Measurements from ENCODE around the gene TNRC6C.

The TNRC6C gene

DNA sequence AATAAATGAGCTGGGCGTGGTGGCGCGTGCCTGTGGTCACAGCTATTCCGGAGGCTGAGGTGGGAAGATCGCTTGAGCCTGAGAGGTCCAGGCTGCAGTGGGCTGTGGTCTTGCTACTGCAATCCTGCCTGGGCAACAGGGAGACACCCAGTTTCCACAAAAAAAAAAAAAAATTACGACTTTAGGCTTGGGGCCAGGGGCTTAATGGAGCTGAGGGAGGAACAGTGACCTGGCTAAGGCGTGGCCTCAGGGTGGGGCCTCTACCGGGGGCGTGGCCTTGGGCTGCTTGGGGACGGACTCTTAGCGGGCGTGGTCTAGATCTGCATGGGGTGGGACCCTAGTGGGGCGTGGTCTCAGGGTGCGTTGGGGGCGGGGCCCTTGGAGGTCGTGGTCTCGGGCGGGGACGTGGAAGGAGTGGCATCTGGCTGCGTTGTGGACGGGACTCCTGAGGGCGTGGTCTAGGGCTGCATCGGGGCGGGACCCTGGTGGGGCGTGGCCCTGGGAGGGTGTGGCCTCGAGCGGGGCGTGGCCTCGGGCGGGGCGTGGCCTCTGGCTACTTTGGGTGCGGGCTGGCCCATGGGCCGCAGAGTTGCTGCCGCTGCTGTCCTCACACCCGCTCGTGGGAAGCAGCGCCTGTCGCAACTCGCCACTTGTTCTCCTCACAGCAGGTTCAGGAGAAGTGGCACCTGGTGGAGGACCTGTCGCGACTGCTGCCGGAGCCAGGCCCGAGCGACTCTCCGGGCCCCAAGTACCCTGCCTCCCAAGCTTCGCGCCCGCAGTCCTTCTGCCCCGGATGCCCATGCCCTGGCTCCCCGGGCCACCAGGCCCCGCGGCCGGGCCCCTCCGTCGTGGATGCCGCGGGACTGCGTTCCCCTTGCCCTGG, 181.9 kb downstream of the TNRC6C start (continued):
- TF ChIP-seq, protein P1, sequence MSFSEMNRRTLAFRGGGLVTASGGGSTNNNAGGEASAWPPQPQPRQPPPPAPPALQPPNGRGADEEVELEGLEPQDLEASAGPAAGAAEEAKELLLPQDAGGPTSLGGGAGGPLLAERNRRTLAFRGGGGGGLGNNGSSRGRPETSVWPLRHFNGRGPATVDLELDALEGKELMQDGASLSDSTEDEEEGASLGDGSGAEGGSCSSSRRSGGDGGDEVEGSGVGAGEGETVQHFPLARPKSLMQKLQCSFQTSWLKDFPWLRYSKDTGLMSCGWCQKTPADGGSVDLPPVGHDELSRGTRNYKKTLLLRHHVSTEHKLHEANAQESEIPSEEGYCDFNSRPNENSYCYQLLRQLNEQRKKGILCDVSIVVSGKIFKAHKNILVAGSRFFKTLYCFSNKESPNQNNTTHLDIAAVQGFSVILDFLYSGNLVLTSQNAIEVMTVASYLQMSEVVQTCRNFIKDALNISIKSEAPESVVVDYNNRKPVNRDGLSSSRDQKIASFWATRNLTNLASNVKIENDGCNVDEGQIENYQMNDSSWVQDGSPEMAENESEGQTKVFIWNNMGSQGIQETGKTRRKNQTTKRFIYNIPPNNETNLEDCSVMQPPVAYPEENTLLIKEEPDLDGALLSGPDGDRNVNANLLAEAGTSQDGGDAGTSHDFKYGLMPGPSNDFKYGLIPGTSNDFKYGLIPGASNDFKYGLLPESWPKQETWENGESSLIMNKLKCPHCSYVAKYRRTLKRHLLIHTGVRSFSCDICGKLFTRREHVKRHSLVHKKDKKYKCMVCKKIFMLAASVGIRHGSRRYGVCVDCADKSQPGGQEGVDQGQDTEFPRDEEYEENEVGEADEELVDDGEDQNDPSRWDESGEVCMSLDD (tag by site-specific recombination; IDR thresholded peaks at IDR 0.05), result no peak
- TF ChIP-seq GFI1B (tag by site-specific recombination; IDR thresholded peaks at IDR 0.05), result no peak
- no peak for TF ChIP-seq TCF7L2 (IDR thresholded peaks at IDR 0.05; ENCODE audit: borderline replicate concordance, low read depth, low read length)
- TF ChIP-seq, protein P2, sequence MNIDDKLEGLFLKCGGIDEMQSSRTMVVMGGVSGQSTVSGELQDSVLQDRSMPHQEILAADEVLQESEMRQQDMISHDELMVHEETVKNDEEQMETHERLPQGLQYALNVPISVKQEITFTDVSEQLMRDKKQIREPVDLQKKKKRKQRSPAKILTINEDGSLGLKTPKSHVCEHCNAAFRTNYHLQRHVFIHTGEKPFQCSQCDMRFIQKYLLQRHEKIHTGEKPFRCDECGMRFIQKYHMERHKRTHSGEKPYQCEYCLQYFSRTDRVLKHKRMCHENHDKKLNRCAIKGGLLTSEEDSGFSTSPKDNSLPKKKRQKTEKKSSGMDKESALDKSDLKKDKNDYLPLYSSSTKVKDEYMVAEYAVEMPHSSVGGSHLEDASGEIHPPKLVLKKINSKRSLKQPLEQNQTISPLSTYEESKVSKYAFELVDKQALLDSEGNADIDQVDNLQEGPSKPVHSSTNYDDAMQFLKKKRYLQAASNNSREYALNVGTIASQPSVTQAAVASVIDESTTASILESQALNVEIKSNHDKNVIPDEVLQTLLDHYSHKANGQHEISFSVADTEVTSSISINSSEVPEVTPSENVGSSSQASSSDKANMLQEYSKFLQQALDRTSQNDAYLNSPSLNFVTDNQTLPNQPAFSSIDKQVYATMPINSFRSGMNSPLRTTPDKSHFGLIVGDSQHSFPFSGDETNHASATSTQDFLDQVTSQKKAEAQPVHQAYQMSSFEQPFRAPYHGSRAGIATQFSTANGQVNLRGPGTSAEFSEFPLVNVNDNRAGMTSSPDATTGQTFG (tag by site-specific recombination; IDR thresholded peaks at IDR 0.05; ENCODE audit: borderline replicate concordance), result no peak
- TF ChIP-seq ZNF555 (tag by site-specific recombination; conservative IDR thresholded peaks at IDR 0.05), result no peak
- TF ChIP-seq ZFP37 (tag by site-specific recombination; IDR thresholded peaks at IDR 0.05), result no peak
- TF ChIP-seq ZFP69B (tag by site-specific recombination; IDR thresholded peaks at IDR 0.05), result peak; percentile 56; the same call in 1 of the 2 replicates
- no peak for TF ChIP-seq ZNF202 (tag by site-specific recombination; IDR thresholded peaks at IDR 0.05; ENCODE audit: borderline replicate concordance)
- TF ChIP-seq ZNF24 (tag by site-specific recombination; IDR thresholded peaks at IDR 0.05), result no peak
- TF ChIP-seq KLF8 (tag by site-specific recombination; IDR thresholded peaks at IDR 0.05), result peak; percentile 100
- no peak for TF ChIP-seq ZNF146 (tag by site-specific recombination; IDR thresholded peaks at IDR 0.05)
- no peak for TF ChIP-seq ZNF670 (tag by site-specific recombination; IDR thresholded peaks at IDR 0.05; ENCODE audit: low read depth)
- no peak for TF ChIP-seq ZNF600 (tag by site-specific recombination; IDR thresholded peaks at IDR 0.05)
- TF ChIP-seq, protein P3, sequence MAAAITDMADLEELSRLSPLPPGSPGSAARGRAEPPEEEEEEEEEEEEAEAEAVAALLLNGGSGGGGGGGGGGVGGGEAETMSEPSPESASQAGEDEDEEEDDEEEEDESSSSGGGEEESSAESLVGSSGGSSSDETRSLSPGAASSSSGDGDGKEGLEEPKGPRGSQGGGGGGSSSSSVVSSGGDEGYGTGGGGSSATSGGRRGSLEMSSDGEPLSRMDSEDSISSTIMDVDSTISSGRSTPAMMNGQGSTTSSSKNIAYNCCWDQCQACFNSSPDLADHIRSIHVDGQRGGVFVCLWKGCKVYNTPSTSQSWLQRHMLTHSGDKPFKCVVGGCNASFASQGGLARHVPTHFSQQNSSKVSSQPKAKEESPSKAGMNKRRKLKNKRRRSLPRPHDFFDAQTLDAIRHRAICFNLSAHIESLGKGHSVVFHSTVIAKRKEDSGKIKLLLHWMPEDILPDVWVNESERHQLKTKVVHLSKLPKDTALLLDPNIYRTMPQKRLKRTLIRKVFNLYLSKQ (tag by site-specific recombination; IDR thresholded peaks at IDR 0.05; ENCODE audit: borderline replicate concordance), result no peak
- TF ChIP-seq ZSCAN16 (tag by site-specific recombination; IDR thresholded peaks at IDR 0.05), result no peak
- no peak for TF ChIP-seq ZNF23 (tag by site-specific recombination; IDR thresholded peaks at IDR 0.05; ENCODE audit: borderline replicate concordance)
- TF ChIP-seq ZNF223 (tag by site-specific recombination; IDR thresholded peaks at IDR 0.05), result no peak
- TF ChIP-seq ZNF169 (tag by site-specific recombination; IDR thresholded peaks at IDR 0.05), result no peak
- TF ChIP-seq ZNF776 (tag by site-specific recombination; IDR thresholded peaks at IDR 0.05; ENCODE audit: borderline replicate concordance), result no peak
- no peak for TF ChIP-seq ZNF221 (tag by site-specific recombination; IDR thresholded peaks at IDR 0.05; ENCODE audit: borderline replicate concordance)
- no peak for TF ChIP-seq ZNF843 (tag by site-specific recombination; IDR thresholded peaks at IDR 0.05)
- TF ChIP-seq, protein P4, sequence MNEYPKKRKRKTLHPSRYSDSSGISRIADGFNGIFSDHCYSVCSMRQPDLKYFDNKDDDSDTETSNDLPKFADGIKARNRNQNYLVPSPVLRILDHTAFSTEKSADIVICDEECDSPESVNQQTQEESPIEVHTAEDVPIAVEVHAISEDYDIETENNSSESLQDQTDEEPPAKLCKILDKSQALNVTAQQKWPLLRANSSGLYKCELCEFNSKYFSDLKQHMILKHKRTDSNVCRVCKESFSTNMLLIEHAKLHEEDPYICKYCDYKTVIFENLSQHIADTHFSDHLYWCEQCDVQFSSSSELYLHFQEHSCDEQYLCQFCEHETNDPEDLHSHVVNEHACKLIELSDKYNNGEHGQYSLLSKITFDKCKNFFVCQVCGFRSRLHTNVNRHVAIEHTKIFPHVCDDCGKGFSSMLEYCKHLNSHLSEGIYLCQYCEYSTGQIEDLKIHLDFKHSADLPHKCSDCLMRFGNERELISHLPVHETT (tag by site-specific recombination; IDR thresholded peaks at IDR 0.05), result no peak
- TF ChIP-seq SP3 (tag by site-specific recombination; IDR thresholded peaks at IDR 0.05), result peak; percentile 100
- TF ChIP-seq, protein P5, sequence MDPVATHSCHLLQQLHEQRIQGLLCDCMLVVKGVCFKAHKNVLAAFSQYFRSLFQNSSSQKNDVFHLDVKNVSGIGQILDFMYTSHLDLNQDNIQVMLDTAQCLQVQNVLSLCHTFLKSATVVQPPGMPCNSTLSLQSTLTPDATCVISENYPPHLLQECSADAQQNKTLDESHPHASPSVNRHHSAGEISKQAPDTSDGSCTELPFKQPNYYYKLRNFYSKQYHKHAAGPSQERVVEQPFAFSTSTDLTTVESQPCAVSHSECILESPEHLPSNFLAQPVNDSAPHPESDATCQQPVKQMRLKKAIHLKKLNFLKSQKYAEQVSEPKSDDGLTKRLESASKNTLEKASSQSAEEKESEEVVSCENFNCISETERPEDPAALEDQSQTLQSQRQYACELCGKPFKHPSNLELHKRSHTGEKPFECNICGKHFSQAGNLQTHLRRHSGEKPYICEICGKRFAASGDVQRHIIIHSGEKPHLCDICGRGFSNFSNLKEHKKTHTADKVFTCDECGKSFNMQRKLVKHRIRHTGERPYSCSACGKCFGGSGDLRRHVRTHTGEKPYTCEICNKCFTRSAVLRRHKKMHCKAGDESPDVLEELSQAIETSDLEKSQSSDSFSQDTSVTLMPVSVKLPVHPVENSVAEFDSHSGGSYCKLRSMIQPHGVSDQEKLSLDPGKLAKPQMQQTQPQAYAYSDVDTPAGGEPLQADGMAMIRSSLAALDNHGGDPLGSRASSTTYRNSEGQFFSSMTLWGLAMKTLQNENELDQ (tag by site-specific recombination; IDR thresholded peaks at IDR 0.05; ENCODE audit: low read depth), result no peak
- no peak for TF ChIP-seq PRDM1 (tag by site-specific recombination; IDR thresholded peaks at IDR 0.05)
- TF ChIP-seq, protein P6, sequence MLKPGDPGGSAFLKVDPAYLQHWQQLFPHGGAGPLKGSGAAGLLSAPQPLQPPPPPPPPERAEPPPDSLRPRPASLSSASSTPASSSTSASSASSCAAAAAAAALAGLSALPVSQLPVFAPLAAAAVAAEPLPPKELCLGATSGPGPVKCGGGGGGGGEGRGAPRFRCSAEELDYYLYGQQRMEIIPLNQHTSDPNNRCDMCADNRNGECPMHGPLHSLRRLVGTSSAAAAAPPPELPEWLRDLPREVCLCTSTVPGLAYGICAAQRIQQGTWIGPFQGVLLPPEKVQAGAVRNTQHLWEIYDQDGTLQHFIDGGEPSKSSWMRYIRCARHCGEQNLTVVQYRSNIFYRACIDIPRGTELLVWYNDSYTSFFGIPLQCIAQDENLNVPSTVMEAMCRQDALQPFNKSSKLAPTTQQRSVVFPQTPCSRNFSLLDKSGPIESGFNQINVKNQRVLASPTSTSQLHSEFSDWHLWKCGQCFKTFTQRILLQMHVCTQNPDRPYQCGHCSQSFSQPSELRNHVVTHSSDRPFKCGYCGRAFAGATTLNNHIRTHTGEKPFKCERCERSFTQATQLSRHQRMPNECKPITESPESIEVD (tag by site-specific recombination; IDR thresholded peaks at IDR 0.05), result no peak

Data from HEK293 (cell line).